Dendritic cell treated with granulocyte-macrophage colony-stimulating factor and Interleukin-4, amounts not matched to agents 40 ng/mL and 50 ng/mL, for 4 days (primary cell): ENCODE measurements around the gene PRR15.

Experiments
- H3K27ac Mint-ChIP-seq: one replicate; pipeline ENCODE4 v1.8.0; 2022; ENCODE audit warnings: mild to moderate bottlenecking, mixed read lengths
- H3K27me3 Mint-ChIP-seq: one replicate; pipeline ENCODE4 v1.8.0; 2022; ENCODE audit warnings: mild to moderate bottlenecking, mixed read lengths
- H3K36me3 Mint-ChIP-seq: one replicate; pipeline ENCODE4 v1.8.0; 2022; ENCODE audit warnings: low read depth, mixed read lengths
- H3K4me1 Mint-ChIP-seq: one replicate; pipeline ENCODE4 v1.8.0; 2022; ENCODE audit warnings: low read depth, mixed read lengths
- H3K4me3 Mint-ChIP-seq: one replicate; pipeline ENCODE4 v1.8.0; 2022; ENCODE audit warnings: mild to moderate bottlenecking, moderate library complexity, mixed read lengths
- H3K9me3 Mint-ChIP-seq: one replicate; pipeline ENCODE4 v1.8.0; 2022; ENCODE audit warnings: mixed read lengths
- intact Hi-C: fragments of 100-400 bp; cut with micrococcal nuclease; formaldehyde crosslinking; loops from one replicate; pipeline ENCODE4 v1.15.0; 2022

Gene PRR15

DNA sequence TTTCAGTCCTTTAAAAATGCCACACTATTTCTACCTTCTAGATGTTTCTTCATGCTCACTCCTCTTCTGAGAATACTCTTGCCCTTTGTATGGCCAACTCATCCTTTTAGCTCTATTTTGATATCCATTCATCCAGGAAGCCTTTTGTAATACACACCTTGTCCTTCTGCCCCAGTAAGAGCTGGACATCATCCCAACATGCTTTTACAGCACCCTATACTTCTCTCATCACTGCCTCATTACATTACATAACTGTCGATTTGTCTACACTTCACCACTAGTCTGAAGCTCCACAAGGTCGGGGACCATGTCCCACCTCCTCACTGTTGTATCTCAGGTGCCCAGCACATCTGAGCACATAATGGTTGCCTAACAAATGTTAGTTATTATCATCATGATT, 29.2 kb downstream of the PRR15 start:
- Mint-ChIP-seq H3K36me3 (no peaks in the 10 kb centered on the region), H3K9me3 (no peaks in the 10 kb centered on the region), H3K27me3 (peaks cover 13% of the 10 kb centered on the region), H3K4me1 (peaks cover 15% of the 10 kb centered on the region), H3K4me3 (no peak overlapping the region), H3K27ac (no peak overlapping the region)
- intact Hi-C loops: no loop called here

DNA sequence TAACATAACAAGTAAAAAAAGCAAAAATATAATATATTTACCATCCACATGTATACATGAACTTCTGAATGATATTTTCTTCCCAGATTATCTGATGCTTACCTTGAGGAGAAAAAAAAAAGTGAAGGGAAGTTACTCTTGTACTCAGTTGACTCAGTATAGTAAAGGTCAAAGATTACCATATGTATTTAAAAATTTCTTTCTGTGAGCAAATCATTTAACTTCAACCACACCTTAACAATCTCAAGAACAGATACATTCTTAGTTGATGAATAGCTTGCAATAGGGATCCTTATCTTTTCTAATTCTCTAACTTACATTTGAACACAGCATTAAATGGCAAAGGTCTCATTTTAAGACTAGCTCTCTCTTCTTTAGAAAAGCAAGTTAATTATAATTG, 29.8 kb downstream of the PRR15 start:
- Mint-ChIP-seq H3K4me1 (peaks cover 13% of the 10 kb centered on the region), H3K36me3 (no peaks in the 10 kb centered on the region), H3K27ac (no peak overlapping the region), H3K4me3 (no peak overlapping the region), H3K27me3 (peaks cover 11% of the 10 kb centered on the region), H3K9me3 (no peaks in the 10 kb centered on the region)
- intact Hi-C loops: no loop called here

DNA sequence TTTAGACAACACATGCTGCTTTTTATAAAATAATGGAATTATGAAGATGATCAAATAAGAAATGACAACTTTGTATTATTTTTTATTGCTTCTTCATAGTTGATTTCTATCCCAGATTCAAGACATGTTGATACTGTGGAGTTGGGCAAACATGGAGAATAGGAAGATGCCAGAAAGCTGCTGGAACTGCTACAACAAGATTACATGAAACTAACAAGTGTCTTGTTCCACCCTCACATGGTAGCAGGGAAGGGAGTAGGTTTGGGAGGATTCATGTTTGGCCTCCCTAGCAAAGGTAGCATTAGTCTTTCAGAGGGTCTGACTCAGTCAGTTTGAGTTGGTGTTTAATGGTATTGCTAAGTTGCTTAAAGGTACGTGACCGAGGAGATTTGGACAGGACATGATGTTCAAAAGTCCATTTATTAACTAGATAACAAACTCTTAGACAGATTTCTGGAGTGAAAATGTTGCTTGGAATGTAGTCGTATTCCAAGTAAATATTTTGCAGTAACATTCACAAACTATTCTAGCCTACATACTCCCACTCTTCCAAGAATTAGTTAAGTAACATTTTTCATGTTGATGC, 33.1 kb downstream of the PRR15 start:
- H3K4me1 Mint-ChIP-seq: no peaks in the 10 kb centered on the region
- no peaks in the 10 kb centered on the region for H3K36me3 Mint-ChIP-seq
- intact Hi-C loops: no loop called here
- H3K4me3 Mint-ChIP-seq: no peak overlapping the region
- H3K27ac Mint-ChIP-seq: no peak overlapping the region
- H3K9me3 Mint-ChIP-seq: no peaks in the 10 kb centered on the region
- H3K27me3 Mint-ChIP-seq: peaks cover 2% of the 10 kb centered on the region

DNA sequence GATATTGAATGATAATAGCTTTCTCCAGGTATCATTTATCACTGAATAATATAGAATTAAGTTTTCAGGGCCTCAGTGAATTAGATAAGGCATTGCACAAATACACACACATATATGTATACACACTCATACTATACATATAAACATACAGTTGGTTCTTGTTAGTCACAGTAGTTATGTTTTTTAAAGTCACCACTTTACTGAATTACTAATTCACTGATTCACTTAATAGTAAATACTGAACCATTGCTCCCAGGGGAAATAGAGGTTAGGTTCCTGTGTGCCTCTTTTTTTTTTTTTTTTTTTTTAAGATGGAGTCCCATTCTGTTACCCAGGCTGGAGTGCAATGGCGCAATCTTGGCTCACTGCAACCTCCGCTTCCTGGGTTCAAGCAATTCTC, 33.6 kb downstream of the PRR15 start:
- peaks cover 2% of the 10 kb centered on the region for H3K27me3 Mint-ChIP-seq
- no peak overlapping the region for H3K4me3 Mint-ChIP-seq
- H3K9me3 Mint-ChIP-seq: no peaks in the 10 kb centered on the region
- no peaks in the 10 kb centered on the region for H3K4me1 Mint-ChIP-seq
- H3K36me3 Mint-ChIP-seq: no peaks in the 10 kb centered on the region
- no peak overlapping the region for H3K27ac Mint-ChIP-seq
- intact Hi-C loops: no loop called here

DNA sequence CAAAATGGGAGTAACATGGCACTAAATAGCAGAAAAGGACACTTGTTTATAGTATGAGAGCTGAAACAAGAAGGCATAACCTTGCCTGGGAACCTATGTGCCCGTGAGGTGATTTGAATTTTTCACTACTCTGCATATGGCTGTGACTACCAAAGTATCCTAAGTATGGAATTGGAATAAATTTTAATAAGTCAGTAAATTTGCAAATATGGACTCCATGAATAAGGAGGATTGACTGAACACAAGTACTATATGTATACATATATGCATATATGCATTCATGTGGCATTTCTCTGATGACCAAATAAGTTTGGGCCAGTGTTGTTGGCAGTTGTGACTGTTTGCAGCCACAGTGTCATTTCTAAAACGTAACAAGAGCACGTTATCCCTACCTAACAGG, 34.5 kb downstream of the PRR15 start:
- intact Hi-C loops: no loop called here
- no peaks in the 10 kb centered on the region for H3K36me3 Mint-ChIP-seq
- H3K4me3 Mint-ChIP-seq: no peak overlapping the region

DNA sequence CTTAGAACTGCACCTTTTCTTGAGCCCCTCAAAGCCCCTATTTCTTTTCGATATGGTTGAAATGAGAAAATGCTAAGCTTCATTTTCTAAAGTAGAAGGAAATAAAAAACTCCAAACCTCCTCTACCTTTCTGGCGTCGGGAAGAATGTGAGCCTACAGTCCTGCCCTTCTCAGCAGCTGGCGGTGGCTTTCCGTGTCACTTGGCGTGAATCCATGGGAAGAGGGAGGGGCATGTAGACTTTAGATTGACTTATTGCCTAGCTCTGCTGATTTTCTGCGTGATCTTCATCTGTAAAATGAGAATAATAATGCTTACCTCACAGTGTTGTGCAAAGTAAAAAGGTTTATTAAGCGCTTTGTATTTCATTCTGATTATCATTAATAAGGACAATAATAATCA, 35.0 kb downstream of the PRR15 start:
- no peak overlapping the region for H3K27ac Mint-ChIP-seq
- H3K27me3 Mint-ChIP-seq: peaks cover 2% of the 10 kb centered on the region
- no peaks in the 10 kb centered on the region for H3K9me3 Mint-ChIP-seq
- intact Hi-C loops: no loop called here
- H3K4me3 Mint-ChIP-seq: no peak overlapping the region
- no peaks in the 10 kb centered on the region for H3K36me3 Mint-ChIP-seq
- H3K4me1 Mint-ChIP-seq: no peaks in the 10 kb centered on the region

More for the DNA sequence above, 34.5 kb downstream of the PRR15 start:
- H3K27ac Mint-ChIP-seq: no peak overlapping the region
- no peaks in the 10 kb centered on the region for H3K9me3 Mint-ChIP-seq
- H3K27me3 Mint-ChIP-seq: peaks cover 2% of the 10 kb centered on the region
- H3K4me1 Mint-ChIP-seq: no peaks in the 10 kb centered on the region

DNA sequence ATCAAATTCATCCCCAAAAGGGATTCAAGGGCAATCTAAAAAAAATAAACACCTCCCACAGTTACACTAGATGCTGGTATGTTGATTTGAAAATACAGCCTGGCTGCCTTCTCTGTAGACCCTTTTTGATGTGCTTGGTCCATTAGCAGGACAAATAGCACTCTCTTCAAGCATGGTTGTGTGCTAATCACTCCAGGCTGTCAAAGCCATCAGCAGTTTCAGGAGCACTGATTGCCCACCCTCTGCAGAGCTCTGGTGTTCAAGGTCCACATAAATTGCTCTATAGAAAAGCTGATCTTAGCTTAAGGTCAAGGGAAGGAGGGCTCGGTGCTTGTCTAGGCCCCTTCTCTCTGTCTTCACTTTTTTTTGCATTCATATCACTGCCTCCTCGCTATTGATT, 35.4 kb downstream of the PRR15 start:
- H3K27ac Mint-ChIP-seq: no peak overlapping the region
- H3K36me3 Mint-ChIP-seq: no peaks in the 10 kb centered on the region
- no peak overlapping the region for H3K4me3 Mint-ChIP-seq
- peaks cover 2% of the 10 kb centered on the region for H3K27me3 Mint-ChIP-seq
- intact Hi-C loops: no loop called here
- H3K9me3 Mint-ChIP-seq: no peaks in the 10 kb centered on the region
- no peaks in the 10 kb centered on the region for H3K4me1 Mint-ChIP-seq

DNA sequence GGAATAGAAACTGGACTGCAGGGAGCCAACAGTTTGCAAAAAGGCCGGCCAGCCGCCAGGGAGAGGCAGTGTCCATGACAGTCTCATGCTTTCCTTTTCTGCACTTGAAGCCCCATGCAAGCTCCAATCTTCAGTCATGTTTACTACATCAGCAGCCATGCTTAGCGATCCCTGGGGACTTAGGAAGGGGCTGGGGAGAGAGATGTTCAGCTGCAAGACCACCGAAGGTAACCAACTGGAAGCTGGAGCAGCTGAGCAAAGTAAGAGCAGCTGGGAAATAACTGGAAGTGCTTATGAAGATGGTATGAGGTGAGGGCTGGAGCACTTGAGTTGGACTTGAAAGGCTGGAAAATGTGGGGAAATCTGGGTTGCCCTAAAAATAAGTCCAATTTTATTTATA, 37.0 kb downstream of the PRR15 start:
- Mint-ChIP-seq H3K27me3 (peaks cover 2% of the 10 kb centered on the region), H3K9me3 (no peaks in the 10 kb centered on the region), H3K27ac (no peak overlapping the region), H3K4me1 (no peaks in the 10 kb centered on the region), H3K4me3 (no peak overlapping the region), H3K36me3 (no peaks in the 10 kb centered on the region)
- intact Hi-C loops: no loop called here

DNA sequence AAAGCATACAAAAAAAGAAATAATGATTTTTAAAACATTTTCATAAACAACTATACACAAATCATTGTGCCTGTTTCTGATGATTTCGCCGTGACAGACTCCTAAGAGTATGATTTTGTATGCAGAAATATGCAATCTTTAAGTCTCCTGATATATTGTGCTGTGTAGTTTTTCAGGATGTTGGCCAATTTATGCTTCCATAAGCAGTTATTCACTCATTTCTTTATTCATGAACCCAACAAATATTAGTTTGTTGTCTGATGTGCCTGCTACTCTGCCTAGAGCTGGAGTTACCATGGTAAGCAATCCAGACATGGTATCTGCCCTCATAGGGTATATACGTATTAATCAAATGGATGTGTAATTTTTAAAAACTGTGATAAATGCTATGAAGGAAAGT, 40.4 kb downstream of the PRR15 start:
- Mint-ChIP-seq H3K4me3 (no peak overlapping the region), H3K36me3 (no peaks in the 10 kb centered on the region), H3K4me1 (no peaks in the 10 kb centered on the region), H3K27ac (no peak overlapping the region), H3K27me3 (peaks cover 2% of the 10 kb centered on the region), H3K9me3 (no peaks in the 10 kb centered on the region)
- intact Hi-C loops: no loop called here

DNA sequence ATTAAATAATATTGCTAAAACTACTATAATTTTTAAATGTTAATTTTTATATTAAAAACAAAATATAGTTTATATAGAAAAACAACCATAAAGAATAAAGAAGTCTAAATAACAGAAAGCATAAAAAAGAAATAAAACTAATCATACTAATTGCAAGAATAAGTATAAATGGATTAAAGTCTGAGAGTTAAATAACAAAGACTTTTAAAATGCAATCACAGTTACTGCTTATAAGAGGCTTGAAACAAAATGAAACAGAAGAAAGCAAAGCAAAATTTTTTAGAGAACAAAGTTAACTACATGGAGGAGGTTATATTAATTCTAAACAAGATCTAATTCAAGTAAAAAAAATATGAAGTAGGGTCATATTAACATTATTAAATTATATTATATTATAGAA, 41.1 kb downstream of the PRR15 start:
- Mint-ChIP-seq H3K27ac (no peak overlapping the region), H3K9me3 (no peaks in the 10 kb centered on the region), H3K4me3 (no peak overlapping the region), H3K27me3 (peaks cover 2% of the 10 kb centered on the region), H3K36me3 (no peaks in the 10 kb centered on the region), H3K4me1 (no peaks in the 10 kb centered on the region)
- intact Hi-C loops: no loop called here

DNA sequence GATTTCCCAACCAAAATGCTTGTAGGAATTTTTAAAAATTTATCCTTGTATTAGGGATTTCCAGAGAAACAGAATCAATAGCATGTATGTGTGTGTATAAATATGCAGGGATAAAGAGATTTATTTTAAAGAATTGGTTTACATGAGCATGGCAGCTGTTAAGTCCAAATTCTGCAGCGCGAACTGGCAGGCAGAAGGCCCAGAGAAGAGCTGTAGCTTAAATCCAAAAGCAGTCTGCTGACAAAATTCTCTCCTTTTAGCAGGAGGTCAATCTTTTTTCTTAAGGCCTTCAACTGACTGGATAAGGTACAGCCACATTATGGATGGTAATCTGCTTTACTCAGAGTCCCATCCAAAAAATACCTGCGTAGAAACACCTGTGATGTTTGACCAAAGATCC, 42.0 kb downstream of the PRR15 start:
- intact Hi-C loops: no loop called here
- no peaks in the 10 kb centered on the region for H3K36me3 Mint-ChIP-seq
- no peaks in the 10 kb centered on the region for H3K9me3 Mint-ChIP-seq
- H3K4me3 Mint-ChIP-seq: no peak overlapping the region
- no peaks in the 10 kb centered on the region for H3K27me3 Mint-ChIP-seq
- H3K27ac Mint-ChIP-seq: no peak overlapping the region
- H3K4me1 Mint-ChIP-seq: no peaks in the 10 kb centered on the region

DNA sequence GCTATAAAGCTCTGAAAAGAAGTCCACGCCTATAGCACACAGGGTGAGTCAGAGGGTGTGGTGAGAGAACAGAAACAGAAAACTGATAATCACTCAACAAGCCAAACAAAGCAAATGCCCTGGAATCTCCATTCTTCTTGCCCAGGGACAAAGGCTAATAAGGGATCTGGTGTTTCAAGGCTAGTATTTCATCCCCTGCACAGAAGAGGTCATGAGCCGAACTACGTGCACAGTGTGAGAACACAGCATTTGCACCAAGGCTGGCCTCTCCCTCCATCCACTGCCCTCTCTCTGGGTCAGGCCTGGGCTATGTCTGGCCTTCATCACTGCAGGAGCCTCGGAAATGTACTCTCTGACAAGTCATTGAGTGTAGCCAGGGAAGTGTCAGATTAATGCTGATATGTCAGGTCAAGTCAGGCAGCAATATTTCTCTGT, 42.7 kb downstream of the PRR15 start:
- no peak overlapping the region for H3K4me3 Mint-ChIP-seq
- H3K9me3 Mint-ChIP-seq: no peaks in the 10 kb centered on the region
- H3K27me3 Mint-ChIP-seq: no peaks in the 10 kb centered on the region
- no peak overlapping the region for H3K27ac Mint-ChIP-seq
- intact Hi-C loops: no loop called here
- no peaks in the 10 kb centered on the region for H3K36me3 Mint-ChIP-seq
- no peaks in the 10 kb centered on the region for H3K4me1 Mint-ChIP-seq

DNA sequence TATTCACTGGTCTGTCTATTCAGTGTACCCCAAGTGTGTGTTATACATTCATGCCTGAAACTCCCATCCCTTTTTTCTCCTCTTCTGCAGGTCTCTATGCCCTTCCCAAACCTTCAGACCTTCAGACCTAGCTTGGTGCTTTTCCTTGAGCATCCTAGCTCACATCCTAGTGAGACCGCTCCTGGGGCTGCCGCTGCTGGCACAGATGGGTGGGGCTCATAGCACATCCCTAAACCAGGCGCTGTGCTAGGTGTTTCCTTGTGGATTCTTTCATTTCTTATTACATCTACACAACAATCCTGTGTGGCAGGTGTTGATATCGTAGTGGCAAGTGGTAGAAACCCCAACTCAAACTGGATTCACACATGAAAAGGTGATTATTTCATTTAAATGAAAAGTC, 43.2 kb downstream of the PRR15 start:
- H3K4me1 Mint-ChIP-seq: peaks cover 3% of the 10 kb centered on the region
- H3K4me3 Mint-ChIP-seq: no peak overlapping the region
- intact Hi-C loops: no loop called here
- H3K27me3 Mint-ChIP-seq: peaks cover 2% of the 10 kb centered on the region
- no peaks in the 10 kb centered on the region for H3K36me3 Mint-ChIP-seq
- no peak overlapping the region for H3K27ac Mint-ChIP-seq
- H3K9me3 Mint-ChIP-seq: no peaks in the 10 kb centered on the region

DNA sequence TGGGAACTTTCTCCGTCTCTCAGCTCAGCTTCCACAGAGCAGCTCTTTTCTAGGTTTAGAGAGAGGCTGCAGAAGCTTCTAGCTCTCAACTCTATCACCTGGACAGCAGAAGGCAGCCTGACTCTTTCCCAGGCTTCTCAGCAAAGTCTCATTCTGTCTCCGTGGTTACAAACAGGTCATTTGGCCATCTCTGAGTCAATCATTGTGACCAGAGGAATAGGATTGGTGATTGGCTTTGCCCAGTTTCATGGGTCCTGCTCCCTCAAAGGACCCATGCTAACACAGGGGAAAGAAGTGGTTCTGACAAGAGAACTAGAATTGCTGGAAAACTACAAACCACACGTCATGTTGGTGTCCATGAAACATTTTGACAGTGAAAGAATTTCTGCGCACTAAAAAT, 43.6 kb downstream of the PRR15 start:
- Mint-ChIP-seq H3K9me3 (no peaks in the 10 kb centered on the region), H3K27me3 (peaks cover 4% of the 10 kb centered on the region), H3K27ac (no peak overlapping the region), H3K4me3 (no peak overlapping the region), H3K4me1 (peaks cover 6% of the 10 kb centered on the region), H3K36me3 (no peaks in the 10 kb centered on the region)
- intact Hi-C loops: no loop called here

DNA sequence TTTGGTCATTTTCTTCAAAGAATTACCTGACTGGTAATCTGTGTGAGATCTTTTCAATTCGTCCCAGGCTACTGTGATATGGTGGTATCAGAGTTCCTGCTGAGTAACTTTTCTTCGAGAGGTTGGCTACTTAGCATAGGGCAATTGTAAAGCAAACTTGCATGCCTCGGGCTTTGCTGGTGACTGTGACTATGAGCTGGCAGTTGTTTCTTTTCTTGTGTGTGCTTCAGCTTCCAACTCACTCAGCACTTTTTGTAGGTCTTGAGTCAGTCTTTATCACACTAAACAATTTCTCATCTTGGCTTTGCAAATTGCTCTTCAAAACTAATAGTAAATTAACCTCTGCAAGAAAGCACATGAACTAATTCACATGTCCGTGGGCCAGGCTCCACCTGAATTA, 44.3 kb downstream of the PRR15 start:
- Mint-ChIP-seq H3K27me3 (peaks cover 7% of the 10 kb centered on the region), H3K27ac (no peak overlapping the region), H3K36me3 (no peaks in the 10 kb centered on the region), H3K4me1 (peaks cover 6% of the 10 kb centered on the region), H3K9me3 (no peaks in the 10 kb centered on the region), H3K4me3 (no peak overlapping the region)
- intact Hi-C loops: no loop called here
